Stimulated activated naive CD8-positive, alpha-beta T cell treated with anti-CD3 and anti-CD28 coated beads, Interleukin-15, Interleukin-2, amounts not matched to agents 100 U/mL and 50 U/mL, for 24 hours (primary cell): Measurements from ENCODE around the gene TRAK1.
"Not testable (repeated sequence)": the region's sequence is repeated elsewhere in the genome, so short reads cannot be mapped to it uniquely, and the experiment has no call there.

Experiments used
- ATAC-seq: fragments of 150-1000 bp; cut with Tn5 transposase; one replicate; pipeline ENCODE4 v1.10.0; 2021
- DNase-seq: peaks from one replicate; pipeline ENCODE4 v3.0.0; 2021

TRAK1 gene

DNA sequence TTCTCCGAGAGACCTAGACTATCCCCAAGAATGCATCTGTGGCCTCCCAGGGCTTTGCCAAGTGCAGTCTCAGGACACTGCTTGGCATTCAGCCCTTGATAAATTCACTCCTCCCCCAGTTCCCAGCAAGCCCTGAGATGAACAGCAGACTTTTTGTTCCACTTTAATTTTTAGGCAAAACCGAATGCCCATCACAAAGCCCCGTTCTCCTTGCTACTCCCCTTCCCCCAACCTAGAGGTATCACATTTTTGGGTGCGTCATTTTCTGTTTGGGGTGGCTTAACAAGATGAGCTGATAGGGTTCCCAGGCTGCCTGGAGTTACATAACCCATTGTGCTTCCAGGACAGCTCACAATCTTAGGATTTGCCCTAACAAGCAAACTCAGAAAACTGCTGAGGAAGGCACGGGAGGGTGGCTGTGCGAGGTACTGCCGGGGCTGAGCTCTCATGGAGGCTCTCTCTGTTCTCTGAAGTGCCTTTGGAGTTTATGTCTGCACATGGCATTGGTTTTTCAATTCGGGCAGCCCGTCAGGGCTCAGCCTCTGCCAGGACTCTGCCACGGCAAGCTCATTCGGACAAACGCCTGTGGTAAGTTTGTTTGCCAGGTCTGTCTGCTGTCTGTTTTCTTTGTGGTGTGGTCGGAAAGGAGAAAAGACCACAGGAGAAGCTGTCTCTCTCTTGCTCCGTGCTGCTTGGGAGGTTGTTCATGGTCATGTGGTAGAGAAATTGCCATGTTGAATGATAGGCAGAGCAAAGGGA, at the start of gene TRAK1:
TSS of gene TRAK1 (plus strand) at position 385 of the 759 bp plus-strand sequence. CDS start at position 498, 113 bp downstream.
- DNase-seq (no peak), ATAC-seq (no peak)

GRCh38 chr3:42042747-42043098, 48.4 kb upstream of the TRAK1 start:
- DNase-seq (no peak), ATAC-seq (no peak)

- no peak for DNase-seq
Measured at GRCh38 chr3:42043099-42043813, 47.9 kb upstream of the TRAK1 start.

GRCh38 chr3:42045708-42046243, 45.4 kb upstream of the TRAK1 start:
- no peak for ATAC-seq
- no peak for DNase-seq

More at GRCh38 chr3:42043099-42043813, 47.9 kb upstream of the TRAK1 start:
- ATAC-seq, result no peak

DNA sequence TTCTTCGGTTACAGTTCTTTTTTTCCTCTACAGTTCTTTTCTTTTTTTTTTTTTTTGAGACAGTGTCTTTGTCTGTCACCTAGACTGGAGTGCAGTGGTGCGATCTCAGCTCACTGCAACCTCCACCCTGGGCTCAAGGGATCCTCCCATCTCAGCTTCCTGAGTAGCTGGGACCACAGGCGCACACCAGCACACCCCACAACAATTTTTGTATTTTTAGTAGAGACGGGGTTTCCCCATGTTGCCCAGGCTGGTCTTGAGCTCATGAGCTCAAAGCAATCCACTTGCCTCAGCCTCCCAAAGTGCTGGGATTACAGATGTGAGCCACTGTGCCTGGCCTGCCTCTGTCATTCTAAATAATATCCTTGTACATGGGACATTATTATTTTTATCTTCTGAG, 42.6 kb upstream of the TRAK1 start:
- not testable (repeated sequence) for DNase-seq
- peak; percentile 55 for ATAC-seq

DNA sequence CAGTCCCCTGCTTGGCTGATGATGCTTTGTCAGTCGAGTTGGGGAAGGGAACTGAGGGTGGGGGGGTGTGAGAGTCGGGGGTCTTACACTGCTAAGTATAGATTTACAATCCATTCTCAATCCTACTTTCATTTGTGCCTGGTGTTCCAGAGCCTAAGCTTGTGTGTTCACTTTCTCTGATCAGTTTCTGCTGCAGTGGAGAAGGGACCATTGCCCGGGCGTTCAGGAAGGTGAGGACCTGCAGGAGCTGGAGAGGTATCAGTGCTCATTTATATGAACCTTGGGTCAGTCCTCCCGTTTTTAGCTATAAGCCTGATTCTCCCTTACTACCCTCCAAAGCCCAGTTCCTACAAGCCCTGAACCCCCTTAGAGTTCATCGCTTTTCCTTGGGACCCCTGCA, 41.0 kb upstream of the TRAK1 start:
- ATAC-seq (no peak), DNase-seq (no peak)

DNA sequence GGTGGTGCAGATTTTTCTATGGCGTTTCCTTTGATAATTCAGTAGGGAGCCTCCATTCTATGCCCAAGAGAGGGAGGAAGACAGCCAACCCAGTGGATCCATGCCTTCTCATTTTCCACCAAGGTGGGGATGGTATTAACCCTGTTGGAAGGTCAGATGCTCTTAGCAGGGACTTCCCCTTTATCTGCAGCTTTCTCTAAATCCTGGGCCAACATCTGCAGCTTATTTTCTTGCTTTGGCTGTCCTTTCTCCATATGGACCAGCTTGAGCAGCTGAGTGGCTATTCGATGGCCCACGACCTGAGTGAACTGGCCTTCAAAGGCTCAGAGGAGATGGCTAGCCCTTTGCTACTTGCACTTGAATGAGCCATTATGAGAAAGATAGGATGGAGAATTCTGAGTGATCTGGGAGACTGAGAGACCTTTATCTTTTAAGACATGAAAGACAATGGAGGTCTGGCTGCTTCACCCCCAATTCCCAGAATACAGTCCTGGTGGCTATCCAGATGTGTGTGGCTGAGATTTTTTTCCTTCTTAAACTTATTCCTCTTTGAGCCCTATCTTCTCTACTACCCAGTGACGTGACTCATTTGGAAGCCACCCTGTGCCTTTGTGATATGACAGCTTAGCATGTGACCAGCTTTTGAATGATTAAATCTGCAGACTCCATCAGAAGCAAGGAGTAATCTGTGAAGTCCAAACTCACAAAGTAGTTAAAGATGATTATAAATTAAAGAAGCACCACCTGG, 39.6 kb upstream of the TRAK1 start:
- ATAC-seq, result peak; percentile 62

DNA sequence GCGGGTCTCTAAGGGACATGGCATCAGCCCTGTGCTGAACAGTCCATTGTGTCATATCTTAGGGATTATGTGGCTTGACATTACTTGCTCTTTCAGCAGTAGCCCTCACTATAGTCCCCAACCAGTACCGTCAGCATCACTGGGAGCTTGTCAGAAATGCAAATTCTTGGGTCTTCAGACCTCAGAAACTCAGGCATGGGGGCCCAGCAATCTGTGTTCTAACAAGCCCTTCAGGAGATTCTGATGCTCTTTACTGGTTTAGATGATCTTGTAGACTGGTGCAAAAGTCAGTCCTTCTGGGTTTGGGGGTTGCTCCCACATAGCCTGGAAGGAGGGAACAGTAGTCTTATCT, 39.0 kb upstream of the TRAK1 start:
- ATAC-seq, result peak; percentile 71
- DNase-seq, result no peak

More for the DNA sequence above, 39.6 kb upstream of the TRAK1 start:
- DNase-seq, result no peak

- ATAC-seq (no peak), DNase-seq (no peak)
Measured at GRCh38 chr3:42052484-42053351, 38.4 kb upstream of the TRAK1 start.

DNA sequence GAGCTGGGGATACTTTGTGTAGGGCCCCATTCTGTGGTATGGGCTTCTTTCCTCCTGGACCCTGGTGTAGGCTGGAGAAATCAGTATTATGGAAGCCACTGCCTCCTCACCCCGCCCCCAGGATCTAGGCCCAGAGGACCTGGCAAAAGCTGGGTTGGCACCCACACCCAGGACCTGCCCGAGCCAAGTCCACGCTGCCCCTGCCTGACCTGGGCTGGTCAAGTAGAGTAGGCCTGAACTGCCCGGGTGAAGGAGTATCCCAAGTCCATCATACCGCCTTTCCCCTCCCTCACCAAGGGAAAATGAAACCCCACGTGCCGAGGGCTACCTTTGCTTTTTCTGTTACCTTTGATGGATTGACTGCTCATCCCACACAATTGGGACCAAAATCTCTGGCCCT, 37.7 kb upstream of the TRAK1 start:
- no peak for DNase-seq
- no peak for ATAC-seq

DNA sequence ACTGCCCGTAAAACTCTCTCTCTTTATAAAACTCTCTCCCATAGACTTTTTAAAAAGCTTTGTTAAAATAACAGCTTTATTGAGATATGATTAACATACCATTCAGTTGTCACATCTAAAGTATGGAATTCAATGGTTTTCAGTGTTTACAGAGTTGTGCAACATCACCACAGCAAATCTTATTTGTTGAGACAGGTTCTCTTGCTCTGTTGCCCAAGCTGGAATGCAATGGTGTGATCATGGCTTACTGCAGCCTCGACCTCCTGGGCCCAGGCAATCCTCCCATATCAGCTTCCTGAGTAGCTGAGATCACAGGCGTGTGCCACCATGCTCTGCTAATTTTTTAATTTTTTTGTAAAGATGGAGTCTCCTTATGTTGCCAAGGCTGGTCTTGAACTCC, 35.9 kb upstream of the TRAK1 start:
- DNase-seq, result no peak
- ATAC-seq, result no peak

DNA sequence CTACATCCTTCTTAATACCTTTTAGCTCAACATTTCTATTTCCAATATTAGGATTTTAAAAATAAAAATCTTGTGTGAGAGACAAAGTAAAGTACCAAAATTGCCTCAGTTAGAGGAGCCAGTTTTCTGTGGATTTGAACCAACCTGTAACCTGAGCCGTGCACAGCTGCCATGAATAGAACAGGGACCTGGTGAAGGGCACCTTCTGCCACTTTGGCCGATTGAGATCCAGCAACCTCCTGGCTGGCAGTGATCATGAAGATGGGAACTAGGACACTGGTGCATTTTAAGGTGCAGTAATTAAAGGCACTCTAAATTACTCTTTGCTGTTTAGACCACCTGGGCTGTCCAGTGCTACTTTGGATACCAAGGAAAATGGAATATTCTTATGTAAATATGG, 34.3 kb upstream of the TRAK1 start:
- ATAC-seq (no peak), DNase-seq (no peak)

DNA sequence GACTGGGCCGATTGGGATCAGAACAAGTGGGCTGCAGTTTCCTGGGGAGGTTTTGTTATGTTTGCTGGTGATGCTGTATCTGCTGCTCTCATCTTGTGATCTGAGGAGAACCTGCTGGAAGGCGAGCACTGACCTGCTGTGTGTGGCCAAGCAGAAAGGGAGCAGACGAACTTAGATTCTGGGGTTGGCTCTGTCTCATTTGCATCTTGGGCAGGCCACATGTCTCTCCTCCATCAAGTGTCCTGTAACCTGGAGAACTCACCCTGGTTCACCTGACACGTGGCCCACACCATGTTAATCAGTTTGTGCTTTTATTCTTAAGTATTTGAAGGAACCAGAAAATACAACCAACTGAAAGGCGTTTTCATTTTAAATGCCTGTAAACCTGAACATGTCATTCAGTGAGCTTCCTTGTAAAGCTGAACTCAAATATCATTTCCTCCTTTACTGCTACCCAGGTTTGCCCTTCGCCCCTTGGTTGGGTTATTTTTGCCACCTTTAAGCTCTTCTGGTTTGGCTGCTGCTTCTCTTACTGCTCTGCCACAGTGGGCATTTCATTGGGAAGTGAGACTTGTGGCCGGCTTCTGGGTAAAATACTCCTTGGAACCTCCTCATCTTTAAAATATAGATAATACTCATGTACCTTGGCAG, 33.5 kb upstream of the TRAK1 start:
- DNase-seq, result no peak
- ATAC-seq, result no peak

DNA sequence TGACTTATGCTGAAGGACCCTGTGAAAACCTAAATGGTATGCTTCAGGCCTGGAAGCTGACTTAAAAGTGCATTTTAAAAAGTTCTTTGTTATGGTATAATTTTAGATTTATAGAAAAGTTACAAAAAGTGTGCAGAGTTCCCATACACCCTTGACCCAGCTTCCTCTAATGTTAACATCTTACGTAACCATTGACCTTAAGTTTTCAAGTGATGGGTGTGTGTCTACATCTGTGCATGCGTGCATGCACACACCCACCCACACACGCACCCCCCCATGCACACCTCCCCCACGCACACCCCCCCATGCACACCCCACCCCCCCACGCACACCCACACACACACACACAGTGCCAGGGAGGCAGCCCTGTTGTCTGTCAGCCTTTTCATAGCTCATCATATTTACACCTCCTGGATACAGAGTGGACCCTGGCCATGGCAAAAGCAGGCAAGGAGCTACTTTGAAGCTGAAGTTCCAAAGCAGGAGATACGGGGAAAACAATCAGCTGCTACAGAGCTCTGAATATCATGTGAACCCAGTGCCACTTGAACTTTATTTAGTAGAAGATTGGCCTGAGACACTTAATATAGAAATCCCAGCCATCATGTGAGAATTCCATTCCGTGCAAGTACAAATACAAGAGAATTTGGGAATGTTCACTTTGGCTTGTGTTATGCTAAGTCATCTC, 30.0 kb upstream of the TRAK1 start:
- no peak for ATAC-seq
- no peak for DNase-seq

DNA sequence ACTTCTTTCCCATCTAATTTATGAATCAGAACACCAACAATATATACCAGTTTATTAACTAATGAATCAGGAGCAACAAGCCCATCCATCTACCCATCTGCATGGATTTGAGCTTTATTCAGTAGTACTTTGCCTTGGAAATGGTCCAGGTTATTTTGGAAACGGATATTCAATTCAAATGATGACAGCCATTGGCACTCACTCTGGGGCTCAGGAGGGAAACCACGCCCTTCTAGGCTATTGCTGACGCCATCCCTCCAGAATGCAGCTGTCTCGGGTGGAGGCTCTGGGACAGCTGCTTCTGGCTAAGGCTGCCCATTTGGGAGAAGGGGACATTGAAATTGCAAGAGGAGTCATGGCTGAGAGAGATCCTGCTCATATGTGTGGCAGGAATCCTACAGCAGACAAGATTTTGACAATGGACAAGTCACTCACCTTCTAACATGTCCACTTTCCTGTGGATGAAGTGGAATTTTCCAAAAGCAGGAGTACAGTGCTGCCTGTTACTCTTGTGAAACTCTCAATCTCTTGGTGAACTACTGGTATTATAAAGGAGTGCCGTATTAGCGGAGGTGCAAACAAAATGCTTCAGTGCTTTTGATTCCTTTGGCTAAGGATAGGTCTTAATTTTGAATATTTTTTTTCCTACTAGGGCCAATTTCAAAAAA, 29.3 kb upstream of the TRAK1 start:
- ATAC-seq (no peak), DNase-seq (no peak)

DNA sequence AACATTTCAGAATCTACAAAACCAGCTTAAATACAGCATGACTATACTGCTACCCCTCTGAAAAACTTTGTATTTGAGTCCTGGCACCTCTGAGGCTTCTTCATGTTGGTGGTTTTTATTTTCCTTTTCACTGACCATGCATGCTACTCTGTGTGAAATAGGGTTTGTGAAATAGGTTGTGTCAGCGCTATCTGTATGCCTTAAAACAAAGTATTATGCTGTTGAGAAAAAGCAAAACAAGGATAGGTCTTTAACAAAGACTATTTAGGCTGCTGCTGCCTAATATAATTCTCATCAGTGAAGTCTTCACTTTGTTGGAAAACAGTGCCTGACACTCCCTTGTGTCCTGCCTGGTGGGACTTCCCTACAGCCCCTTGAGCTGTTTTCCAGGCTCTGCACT, 28.7 kb upstream of the TRAK1 start:
- DNase-seq (no peak), ATAC-seq (no peak)

- no peak for DNase-seq
Measured at GRCh38 chr3:42063888-42064287, 27.3 kb upstream of the TRAK1 start.

GRCh38 chr3:42066516-42067181, 24.5 kb upstream of the TRAK1 start:
- ATAC-seq, result no peak
- DNase-seq, result no peak

More at GRCh38 chr3:42063888-42064287, 27.3 kb upstream of the TRAK1 start:
- no peak for ATAC-seq

- no peak for DNase-seq
- peak; percentile 22 for ATAC-seq
Measured at GRCh38 chr3:42067326-42067725, 23.8 kb upstream of the TRAK1 start.
